Mesothelial cell of epicardium (in vitro differentiated cells): ENCODE results near the gene SUV39H1. TPM values are rescaled to one million over a fixed set of nuclear protein-coding genes. Genes with fewer than 3 reads are reported as not detected.

Experiments used
- DNase-seq, 2 experiments: peaks; one replicate each; pipeline ENCODE4 v3.0.0; 2021; ENCODE audit warnings: low spot score in 2 of 2; ENCODE audit not compliant: unreplicated experiment in 2 of 2
- H3K27ac Mint-ChIP-seq: 2 replicates; pipeline ENCODE4 v1.8.0; 2021; ENCODE audit warnings: mixed read lengths
- H3K27me3 Mint-ChIP-seq: 2 replicates; pipeline ENCODE4 v1.8.0; 2021; ENCODE audit warnings: low read depth, mixed read lengths
- H3K36me3 Mint-ChIP-seq: 2 replicates; pipeline ENCODE4 v1.8.0; 2021; ENCODE audit warnings: mixed read lengths
- H3K4me1 Mint-ChIP-seq: 2 replicates; pipeline ENCODE4 v1.8.0; 2021; ENCODE audit warnings: mixed read lengths
- H3K4me3 Mint-ChIP-seq: 2 replicates; pipeline ENCODE4 v1.8.0; 2021; ENCODE audit warnings: mild to moderate bottlenecking, moderate library complexity, mixed read lengths
- H3K9me3 Mint-ChIP-seq: 2 replicates; pipeline ENCODE4 v1.8.0; 2021; ENCODE audit warnings: mixed read lengths
- total RNA-seq: library from RNA; stranded (reverse); gene quantifications from 3 replicates; pipeline ENCODE4 v1.2.1, GENCODE V29; 2021
- TF ChIP-seq, protein P1 (sequence below): fragments of 200-600 bp; sonication (generic); IDR thresholded peaks from one replicate; pipeline ENCODE4 v1.5.0; 2021; ENCODE audit warnings: antibody characterized with exemption; ENCODE audit not compliant: unreplicated experiment

SUV39H1 gene
- total RNA-seq, 1 donor from 2014 or later = 5.3 TPM

DNA sequence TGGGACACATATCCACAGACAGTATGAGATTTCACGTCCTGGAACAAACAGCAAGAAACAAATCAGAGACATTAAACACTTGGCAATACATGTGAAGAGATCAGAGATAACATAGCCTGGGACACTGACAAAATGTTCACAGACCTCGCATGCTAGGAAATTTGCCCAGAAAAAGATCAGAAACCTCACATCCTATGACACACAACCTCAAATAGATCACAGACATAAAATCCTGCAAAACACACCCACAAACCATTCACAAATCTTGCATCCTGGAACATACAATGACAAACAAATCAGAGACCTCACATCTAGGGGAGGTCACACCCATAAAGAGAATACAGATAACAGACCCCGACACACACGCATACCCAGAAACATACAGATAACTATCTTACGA is 18.0 kb downstream of the SUV39H1 start:
- Mint-ChIP-seq H3K4me3 (no peak overlapping the region), H3K9me3 (peaks cover 18% of the 10 kb centered on the region), H3K27ac (no peak overlapping the region), H3K27me3 (no peaks in the 10 kb centered on the region), H3K36me3 (no peaks in the 10 kb centered on the region), H3K4me1 (no peaks in the 10 kb centered on the region)
- TF ChIP-seq, protein P1, sequence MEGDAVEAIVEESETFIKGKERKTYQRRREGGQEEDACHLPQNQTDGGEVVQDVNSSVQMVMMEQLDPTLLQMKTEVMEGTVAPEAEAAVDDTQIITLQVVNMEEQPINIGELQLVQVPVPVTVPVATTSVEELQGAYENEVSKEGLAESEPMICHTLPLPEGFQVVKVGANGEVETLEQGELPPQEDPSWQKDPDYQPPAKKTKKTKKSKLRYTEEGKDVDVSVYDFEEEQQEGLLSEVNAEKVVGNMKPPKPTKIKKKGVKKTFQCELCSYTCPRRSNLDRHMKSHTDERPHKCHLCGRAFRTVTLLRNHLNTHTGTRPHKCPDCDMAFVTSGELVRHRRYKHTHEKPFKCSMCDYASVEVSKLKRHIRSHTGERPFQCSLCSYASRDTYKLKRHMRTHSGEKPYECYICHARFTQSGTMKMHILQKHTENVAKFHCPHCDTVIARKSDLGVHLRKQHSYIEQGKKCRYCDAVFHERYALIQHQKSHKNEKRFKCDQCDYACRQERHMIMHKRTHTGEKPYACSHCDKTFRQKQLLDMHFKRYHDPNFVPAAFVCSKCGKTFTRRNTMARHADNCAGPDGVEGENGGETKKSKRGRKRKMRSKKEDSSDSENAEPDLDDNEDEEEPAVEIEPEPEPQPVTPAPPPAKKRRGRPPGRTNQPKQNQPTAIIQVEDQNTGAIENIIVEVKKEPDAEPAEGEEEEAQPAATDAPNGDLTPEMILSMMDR = no peak
- no peak for DNase-seq

DNA sequence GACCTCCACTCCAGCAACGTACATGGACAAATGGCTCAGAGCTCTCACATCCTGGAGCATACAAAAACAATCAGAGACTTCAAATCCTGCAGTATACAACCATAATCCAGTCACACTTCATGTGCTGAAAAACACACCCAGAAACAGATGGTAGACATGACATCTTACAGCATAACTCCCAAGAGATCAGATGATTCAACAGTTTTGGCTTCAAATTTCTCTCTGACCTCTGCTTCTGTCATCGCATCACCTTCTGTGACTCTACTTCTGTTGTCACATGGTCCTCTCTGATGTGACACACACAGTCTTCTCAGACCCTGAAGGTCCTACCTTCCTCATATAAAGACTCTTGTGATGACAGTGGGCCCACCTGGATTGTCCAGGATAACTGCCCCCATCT is 18.5 kb downstream of the SUV39H1 start:
- H3K4me3 Mint-ChIP-seq = no peak overlapping the region
- no peaks in the 10 kb centered on the region for H3K36me3 Mint-ChIP-seq
- H3K27me3 Mint-ChIP-seq = no peaks in the 10 kb centered on the region
- peaks cover 18% of the 10 kb centered on the region for H3K9me3 Mint-ChIP-seq
- DNase-seq = no peak
- H3K4me1 Mint-ChIP-seq = no peaks in the 10 kb centered on the region
- no peak overlapping the region for H3K27ac Mint-ChIP-seq
- TF ChIP-seq, protein P1 = no peak

- peaks cover 14% of the 10 kb centered on the region for H3K9me3 Mint-ChIP-seq
- H3K27me3 Mint-ChIP-seq = no peaks in the 10 kb centered on the region
- no peak for DNase-seq
- no peak overlapping the region for H3K27ac Mint-ChIP-seq
- H3K4me3 Mint-ChIP-seq = no peak overlapping the region
- TF ChIP-seq, protein P1 = no peak
- no peaks in the 10 kb centered on the region for H3K4me1 Mint-ChIP-seq
- no peaks in the 10 kb centered on the region for H3K36me3 Mint-ChIP-seq
These were observed 19.5 kb downstream of the SUV39H1 start for GRCh38 chrX:48715876-48716502.

- Mint-ChIP-seq H3K27me3 (no peaks in the 10 kb centered on the region), H3K9me3 (peaks cover 14% of the 10 kb centered on the region), H3K4me1 (no peaks in the 10 kb centered on the region), H3K4me3 (no peak overlapping the region), H3K36me3 (no peaks in the 10 kb centered on the region), H3K27ac (no peak overlapping the region)
- TF ChIP-seq, protein P1 = no peak
- no peak for DNase-seq
These were observed 23.4 kb downstream of the SUV39H1 start for GRCh38 chrX:48719958-48720357.

DNA sequence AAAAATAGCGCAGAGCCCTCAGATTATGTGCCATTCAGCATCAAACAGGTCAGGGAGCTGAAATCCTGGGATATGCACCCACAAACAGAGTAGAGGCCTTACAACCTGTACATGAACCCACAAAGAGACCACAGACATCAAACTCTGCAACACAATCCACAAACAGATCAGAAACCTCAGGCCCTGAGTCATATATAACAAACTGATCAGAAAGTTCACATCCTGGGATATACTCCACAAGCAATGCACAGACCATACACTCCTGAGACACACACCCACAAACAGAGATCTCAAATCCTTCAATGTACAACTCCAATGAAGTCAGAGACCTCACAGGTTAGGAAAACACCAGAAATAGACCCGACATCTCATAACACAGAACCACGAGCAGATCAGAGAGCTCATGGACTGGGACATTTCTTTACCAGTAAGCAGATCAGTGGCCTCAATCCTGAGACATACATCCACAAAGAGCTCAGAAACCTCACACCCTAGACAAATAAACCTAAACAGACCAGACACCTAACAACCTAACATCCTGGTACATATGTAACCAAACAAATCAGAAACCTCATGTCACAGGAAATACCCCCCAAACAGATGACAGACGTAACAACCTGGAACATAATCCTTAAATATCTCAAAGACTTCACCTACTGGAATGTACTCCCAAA is 24.2 kb downstream of the SUV39H1 start:
- no peaks in the 10 kb centered on the region for H3K27me3 Mint-ChIP-seq
- no peaks in the 10 kb centered on the region for H3K4me1 Mint-ChIP-seq
- TF ChIP-seq, protein P1 = no peak
- H3K9me3 Mint-ChIP-seq = peaks cover 14% of the 10 kb centered on the region
- no peak for DNase-seq
- no peaks in the 10 kb centered on the region for H3K36me3 Mint-ChIP-seq
- no peak overlapping the region for H3K27ac Mint-ChIP-seq
- no peak overlapping the region for H3K4me3 Mint-ChIP-seq
